HepG2 (cell line): ENCODE results near the gene ZFX. TPM values are rescaled to one million over a fixed set of nuclear protein-coding genes. Genes with fewer than 3 reads are reported as not detected.

Source experiments
- ATAC-seq: fragments of 200-7000 bp; cut with Tn5 transposase; 3 replicates; pipeline ENCODE4 v1.9.1; 2020; ENCODE audit warnings: mild to moderate bottlenecking, moderate library complexity
- BruUV-seq: library from RNA; stranded (reverse); fragments of 400-500 nt; replicated peaks from 2 replicates; lab custom pipeline; 2021; lab: Mats Ljungman, UMichigan
- CTCF ChIA-PET: fragments of 300-600 bp; formaldehyde crosslinking; extraction: SDS; loops from one replicate; lab custom pipeline; 2021; ENCODE audit warnings: low total read pairs, inconsistent platforms, low intra/inter-chr PET ratio; lab: Yijun Ruan, JAX
- POLR2A ChIA-PET: fragments of 350-600 bp; sonication (Branson Sonifier 250); formaldehyde crosslinking; loops from one replicate; lab custom pipeline; 2020; ENCODE audit warnings: antibody characterized with exemption, inconsistent platforms; lab: Yijun Ruan, JAX
- DNase-seq: peaks from one replicate; pipeline ENCODE4 v3.0.0-alpha.2; 2015; ENCODE audit warnings: low spot score
- FAIRE-seq: peaks from 3 replicates; lab custom pipeline; 2011; peaks lifted over from hg19 to GRCh38; lab: Jason Lieb, UNC
- H2AFZ ChIP-seq: one replicate; pipeline ENCODE4 v1.6.1; 2011; ENCODE audit warnings: low read length, inconsistent platforms
- H3K27ac ChIP-seq: fragments of 300-600 bp; 3 replicates; pipeline ENCODE4 v1.8.0; 2011; ENCODE audit warnings: mixed run types, mild to moderate bottlenecking, mixed read lengths, low read length, inconsistent platforms; ENCODE audit not compliant: insufficient read depth; ENCODE audit errors: extremely low read length
- H3K27me3 ChIP-seq, 2 experiments: fragments of 200-600 bp in 1 of 2; 2 replicates in 1 of 2; 3 replicates in 1 of 2; pipeline versions ENCODE4 v1.6.0 to v1.8.0; 2011; ENCODE audit warnings: low read length in 2 of 2, mild to moderate bottlenecking in 2 of 2, moderate library complexity in 2 of 2, inconsistent platforms in 1 of 2; ENCODE audit not compliant: insufficient read depth in 2 of 2, control insufficient read depth in 1 of 2
- H3K36me3 ChIP-seq, 2 experiments: fragments of 200-600 bp in 1 of 2; replicated peaks in 1 of 2; 2 replicates in 1 of 2; 3 replicates in 1 of 2; pipeline versions ENCODE4 v1.5.1 to v1.8.0; 2011; ENCODE audit warnings: low read length in 2 of 2, inconsistent platforms in 1 of 2; ENCODE audit not compliant: insufficient read depth in 2 of 2, control insufficient read depth in 1 of 2
- H3K4me1 ChIP-seq: 2 replicates; pipeline ENCODE4 v1.5.1; 2012; ENCODE audit warnings: low read length, inconsistent platforms; ENCODE audit not compliant: insufficient read depth
- H3K4me2 ChIP-seq: 2 replicates; pipeline ENCODE4 v1.6.0; 2011; ENCODE audit warnings: low read depth, low read length, inconsistent platforms
- H3K4me3 ChIP-seq, 3 experiments: fragments of 200-600 bp in 1 of 3; sonication (generic), shearing (Covaris generic) in 1 of 3; replicated peaks in 1 of 3; 2 replicates each; pipeline ENCODE4 v1.5.1; 2011 to 2016; ENCODE audit warnings: low read length in 3 of 3, inconsistent platforms in 2 of 3, low read depth in 2 of 3, mild to moderate bottlenecking in 2 of 3, control low read depth in 1 of 3, mixed read lengths in 1 of 3; ENCODE audit not compliant: insufficient read depth in 1 of 3
- H3K79me2 ChIP-seq: one replicate; pipeline ENCODE4 v1.6.1; 2011; ENCODE audit warnings: low read length, inconsistent platforms; ENCODE audit not compliant: insufficient read depth
- H3K9ac ChIP-seq: 2 replicates; pipeline ENCODE4 v1.6.0; 2011; ENCODE audit warnings: mild to moderate bottlenecking, low read depth, low read length, inconsistent platforms; ENCODE audit not compliant: insufficient read depth
- H3K9me3 ChIP-seq: 2 replicates; pipeline ENCODE4 v1.5.1; 2012; ENCODE audit warnings: mild to moderate bottlenecking, low read length
- H4K20me1 ChIP-seq: 2 replicates; pipeline ENCODE4 v1.6.0; 2011; ENCODE audit warnings: inconsistent platforms, mild to moderate bottlenecking, low read length, moderate library complexity; ENCODE audit not compliant: insufficient read depth
- ASH2L ChIP-seq: fragments of 300-600, 200-600 bp; sonication (generic); IDR thresholded peaks from 2 replicates; pipeline ENCODE4 v1.7.0; 2017; ENCODE audit warnings: low read depth, mild to moderate bottlenecking, moderate library complexity, mixed read lengths, low read length; ENCODE audit not compliant: insufficient read length
- E2F5 ChIP-seq: sonication (generic); formaldehyde crosslinking; conservative IDR thresholded peaks from 2 replicates; pipeline ENCODE4 v1.4.0; 2020; ENCODE audit warnings: missing genetic modification reagents
- KLF12 ChIP-seq: sonication (generic); formaldehyde crosslinking; IDR thresholded peaks from 2 replicates; pipeline ENCODE4 v1.4.0; 2020; ENCODE audit warnings: missing genetic modification reagents, borderline replicate concordance
- MEIS2 ChIP-seq: sonication (generic); formaldehyde crosslinking; IDR thresholded peaks from 2 replicates; pipeline ENCODE4 v1.9.0; 2021; ENCODE audit warnings: mild to moderate bottlenecking, missing genetic modification reagents
- NFYB ChIP-seq: sonication (generic); formaldehyde crosslinking; IDR thresholded peaks from 2 replicates; pipeline ENCODE4 v1.4.0; 2020; ENCODE audit warnings: missing genetic modification reagents
- NR2C2 ChIP-seq: sonication (generic); formaldehyde crosslinking; IDR thresholded peaks from 2 replicates; pipeline ENCODE4 v1.4.0; 2020; ENCODE audit warnings: missing genetic modification reagents, mild to moderate bottlenecking, moderate library complexity, borderline replicate concordance
- ZFP36L2 ChIP-seq: sonication (generic); formaldehyde crosslinking; IDR thresholded peaks from 2 replicates; pipeline ENCODE4 v1.4.0; 2020; ENCODE audit warnings: missing genetic modification reagents
- ZNF652 ChIP-seq: IDR thresholded peaks from 2 replicates; pipeline ENCODE4 v1.6.1; 2016; ENCODE audit warnings: low read depth, borderline replicate concordance
- ZNF75D ChIP-seq: sonication (generic); formaldehyde crosslinking; IDR thresholded peaks from 2 replicates; pipeline ENCODE4 v1.8.1; 2023; ENCODE audit warnings: missing genetic modification reagents, mild to moderate bottlenecking, borderline replicate concordance
- ZSCAN30 ChIP-seq: sonication (generic); formaldehyde crosslinking; IDR thresholded peaks from 2 replicates; pipeline ENCODE4 v1.5.0; 2020; ENCODE audit warnings: mild to moderate bottlenecking, missing genetic modification reagents
- WGBS: methylation state at CpG from one replicate; pipeline ENCODE4 v1.1.6; 2017; ENCODE audit warnings: low lambda C conversion rate; 5-methylcytosine and 5-hydroxymethylcytosine counted together
- in situ Hi-C: cut with HindIII; loops from 2 replicates; pipeline ENCODE4 v1.10.0; 2017; ENCODE audit warnings: low pct_unique_long_range_greater_than_20kb; ENCODE audit not compliant: extremely low pct_ligation_motif_present
- intact Hi-C: fragments of 100-400 bp; cut with micrococcal nuclease; formaldehyde crosslinking; loops from one replicate; pipeline ENCODE4 v1.10.0; 2022; ENCODE audit not compliant: unreplicated experiment
- polyA plus RNA-seq, 8 experiments: library from polyadenylated mRNA; depleted of rRNA in 3 of 8; stranded (reverse) in 7 of 8; unstranded in 1 of 8; fragments of >200 nt; fragmentation: Illumina TruSeq in 4 of 8; extraction: Trizol in 4 of 8; gene quantifications; 2 replicates each; pipeline versions ENCODE4 v1.2.1 to v1.2.3, GENCODE V29; 2011 to 2016; ENCODE audit warnings: low read depth in 4 of 8, missing spikeins in 1 of 8, mixed read lengths in 1 of 8; ENCODE audit not compliant: insufficient read depth in 1 of 8
- total RNA-seq, 5 experiments: library from RNA; depleted of rRNA; stranded (reverse); fragments of >200 nt; fragmentation: Illumina TruSeq; extraction: Trizol; gene quantifications; 2 replicates each; pipeline ENCODE4 v1.2.3, GENCODE V29; 2016; ENCODE audit warnings: low read depth in 1 of 5
- TF ChIP-seq, protein P1 (sequence below): sonication (generic); formaldehyde crosslinking; IDR thresholded peaks from 2 replicates; pipeline ENCODE4 v1.5.1; 2020; ENCODE audit warnings: missing genetic modification reagents, mild to moderate bottlenecking, borderline replicate concordance

The ZFX gene
- total and polyA plus RNA-seq, 2 of the 13 experiments (the other 11 are each of a cell fraction or from before 2014, with no cell fraction given): 13.8 to 37.3 TPM

DNA sequence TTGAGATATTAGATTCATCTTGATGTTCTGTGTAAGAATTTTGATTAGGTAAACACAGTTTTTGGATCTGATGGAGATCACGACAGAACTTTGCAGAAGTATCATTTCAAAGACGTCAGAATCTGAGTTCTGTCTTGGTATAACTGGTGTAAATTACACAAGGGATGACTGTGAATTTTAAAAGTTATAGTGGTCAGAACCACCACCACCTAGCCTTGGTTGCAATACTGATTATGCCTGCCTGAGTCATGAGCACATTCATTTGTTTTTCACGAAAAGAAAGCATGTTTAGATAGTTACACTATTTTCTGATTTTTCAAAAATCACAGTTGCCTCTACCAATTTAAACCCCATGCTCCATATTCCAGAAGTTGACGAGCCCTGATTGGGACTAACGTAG lies 54.8 kb downstream of the ZFX start:
- Histone ChIP-seq H3K79me2 (peaks cover 64% of the 10 kb centered on the region), H3K4me1 (peaks cover 46% of the 10 kb centered on the region), H3K27ac (no peak overlapping the region), H4K20me1 (peaks cover 47% of the 10 kb centered on the region), H3K36me3 (peaks cover 0 to 27% of the 10 kb centered on the region in 2 experiments; a peak in 3 of 5 replicates), H3K4me2 (no peak overlapping the region), H3K9me3 (no peaks in the 10 kb centered on the region), H3K9ac (no peak overlapping the region), H3K4me3 (no peak overlapping the region), H2AFZ (no peak overlapping the region), H3K27me3 (no peaks in the 10 kb centered on the region)
- no peak for DNase-seq
- in situ Hi-C loops (no loop called here), intact Hi-C loops (no loop called here)
- CTCF ChIA-PET: no interaction called here
- no TSS peak for BruUV-seq
- WGBS: 73% methylated on average over 3 of the region's 5 CpGs
- ATAC-seq: no peak
- no peak for FAIRE-seq
- POLR2A ChIA-PET: interaction anchor here (2.7 kb wide), 1 partner anchor 14 kb away, joined by 9 read pairs; no protein-coding TSS in a partner anchor
- TF ChIP-seq KLF12 (CRISPR knock-in tag): no peak
- TF ChIP-seq ZNF75D (CRISPR knock-in tag): no peak
- no peak for TF ChIP-seq E2F5
- no peak for TF ChIP-seq NR2C2 (CRISPR knock-in tag)
- no peak for TF ChIP-seq ZFP36L2 (CRISPR knock-in tag)
- TF ChIP-seq ZNF652: no peak
- TF ChIP-seq MEIS2: no peak
- TF ChIP-seq, protein P1, sequence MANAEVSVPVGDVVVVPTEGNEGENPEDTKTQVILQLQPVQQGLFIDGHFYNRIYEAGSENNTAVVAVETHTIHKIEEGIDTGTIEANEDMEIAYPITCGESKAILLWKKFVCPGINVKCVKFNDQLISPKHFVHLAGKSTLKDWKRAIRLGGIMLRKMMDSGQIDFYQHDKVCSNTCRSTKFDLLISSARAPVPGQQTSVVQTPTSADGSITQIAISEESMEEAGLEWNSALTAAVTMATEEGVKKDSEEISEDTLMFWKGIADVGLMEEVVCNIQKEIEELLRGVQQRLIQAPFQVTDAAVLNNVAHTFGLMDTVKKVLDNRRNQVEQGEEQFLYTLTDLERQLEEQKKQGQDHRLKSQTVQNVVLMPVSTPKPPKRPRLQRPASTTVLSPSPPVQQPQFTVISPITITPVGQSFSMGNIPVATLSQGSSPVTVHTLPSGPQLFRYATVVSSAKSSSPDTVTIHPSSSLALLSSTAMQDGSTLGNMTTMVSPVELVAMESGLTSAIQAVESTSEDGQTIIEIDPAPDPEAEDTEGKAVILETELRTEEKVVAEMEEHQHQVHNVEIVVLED (CRISPR knock-in tag): no peak
- no peak for TF ChIP-seq NFYB (CRISPR knock-in tag)
- no peak for TF ChIP-seq ASH2L
- TF ChIP-seq ZSCAN30: no peak
- TF ChIP-seq, all 625 proteins: peak for 0
